ENCODE data around the gene PDZRN4.

- TF ChIP-seq CREB1 (IDR thresholded peaks at IDR 0.05; ENCODE audit: low read depth): no peak
- no peak for TF ChIP-seq EP300 (IDR thresholded peaks at IDR 0.05; ENCODE audit: borderline replicate concordance)
- no peak for TF ChIP-seq TEAD4 (IDR thresholded peaks at IDR 0.05)
- no peak for TF ChIP-seq TAF1 (IDR thresholded peaks at IDR 0.05; ENCODE audit: low read depth)
- TF ChIP-seq MAX (IDR thresholded peaks at IDR 0.05): no peak
- no peak for TF ChIP-seq RAD21 (IDR thresholded peaks at IDR 0.05; ENCODE audit: low read depth)
- no peak for TF ChIP-seq TCF12 (IDR thresholded peaks at IDR 0.05; ENCODE audit: low read depth)
- TF ChIP-seq NFIC (IDR thresholded peaks at IDR 0.05): no peak
- TF ChIP-seq CEBPB (IDR thresholded peaks at IDR 0.05): no peak
- no peak for TF ChIP-seq ZBTB7A (IDR thresholded peaks at IDR 0.05; ENCODE audit: low read depth)
- no peak for TF ChIP-seq FOXM1 (IDR thresholded peaks at IDR 0.05; ENCODE audit: borderline replicate concordance, low read depth)
These were observed 369.2 kb downstream of the PDZRN4 start for GRCh38 chr12:41557344-41557743.
